ENCODE measurements around the gene RBL2. TPM values are rescaled to one million over a fixed set of nuclear protein-coding genes. Genes with fewer than 3 reads are reported as not detected.

Gene RBL2
- total RNA-seq, 1 experiment from 2014 or later: 43.5 TPM

DNA sequence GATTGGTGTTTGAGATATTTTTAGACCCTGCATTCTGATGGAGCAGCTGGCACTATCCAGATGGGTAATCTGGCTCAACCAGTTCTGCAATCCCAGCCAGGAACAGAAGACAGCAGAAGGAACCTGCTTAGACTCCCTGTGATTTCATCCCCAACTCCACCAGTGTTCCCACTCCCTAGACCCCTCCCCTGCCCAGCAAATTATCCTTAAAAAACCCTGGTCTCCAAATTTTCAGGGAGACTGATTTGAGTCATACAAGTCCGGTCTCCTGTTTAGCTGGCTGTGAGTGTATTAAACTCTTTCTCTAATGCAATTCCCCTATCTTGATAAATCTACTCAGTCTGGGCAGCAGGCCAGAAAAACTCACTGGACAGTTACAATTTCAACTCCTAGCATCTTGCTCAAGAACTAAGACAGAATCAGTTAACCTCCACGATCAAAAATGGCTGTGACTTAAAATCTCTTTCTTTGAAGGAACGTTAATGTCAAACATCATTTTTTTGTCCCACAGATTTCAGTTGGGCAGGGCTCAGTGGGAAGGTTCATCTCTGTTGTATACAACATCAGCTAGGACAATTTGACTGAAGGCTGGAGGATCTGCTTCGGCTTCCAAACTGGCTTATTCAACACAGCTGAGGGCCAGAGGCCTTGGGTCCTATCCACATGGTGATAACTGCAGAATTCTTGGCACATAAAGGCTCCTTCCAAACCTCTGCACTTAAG, 4.9 kb upstream of the RBL2 start:
- H3K4me3 ChIP-seq: no peak overlapping the region
- H3K27me3 ChIP-seq (replicated peaks): no peaks in the 10 kb centered on the region; the same call in 1 of the 2 replicates
- H3K4me1 ChIP-seq (replicated peaks): no peaks in the 10 kb centered on the region; the same call in 1 of the 2 replicates
- no peak overlapping the region for H3K27ac ChIP-seq
- peaks cover 1% of the 10 kb centered on the region for H3K36me3 ChIP-seq
- no peak for DNase-seq (ENCODE audit: low read depth in 1 of 2, low spot score in 2 of 2)
- H3K9me3 ChIP-seq (replicated peaks): peaks cover 4% of the 10 kb centered on the region; the same call in 1 of the 2 replicates

- peaks cover 4% of the 10 kb centered on the region for H3K36me3 ChIP-seq
- peaks cover 4% of the 10 kb centered on the region; the same call in 1 of the 2 replicates for H3K9me3 ChIP-seq (replicated peaks)
- no peaks in the 10 kb centered on the region for H3K27me3 ChIP-seq (replicated peaks)
- H3K4me1 ChIP-seq (replicated peaks): no peaks in the 10 kb centered on the region; the same call in 1 of the 2 replicates
- no peak overlapping the region for H3K4me3 ChIP-seq
- no peak for DNase-seq (ENCODE audit: low read depth in 1 of 2, low spot score in 2 of 2)
- H3K27ac ChIP-seq: no peak overlapping the region
Measured at GRCh38 chr16:53430363-53430762, 3.9 kb upstream of the RBL2 start.

- peaks cover 4% of the 10 kb centered on the region for H3K36me3 ChIP-seq
- DNase-seq (ENCODE audit: low read depth in 1 of 2, low spot score in 2 of 2): no peak
- H3K27me3 ChIP-seq (replicated peaks): no peaks in the 10 kb centered on the region
- H3K27ac ChIP-seq: no peak overlapping the region
- no peaks in the 10 kb centered on the region for H3K9me3 ChIP-seq (replicated peaks)
- no peak overlapping the region for H3K4me3 ChIP-seq
- H3K4me1 ChIP-seq (replicated peaks): peaks cover 4% of the 10 kb centered on the region
Measured at GRCh38 chr16:53433509-53433908, 762 bp upstream of the RBL2 start.

DNA sequence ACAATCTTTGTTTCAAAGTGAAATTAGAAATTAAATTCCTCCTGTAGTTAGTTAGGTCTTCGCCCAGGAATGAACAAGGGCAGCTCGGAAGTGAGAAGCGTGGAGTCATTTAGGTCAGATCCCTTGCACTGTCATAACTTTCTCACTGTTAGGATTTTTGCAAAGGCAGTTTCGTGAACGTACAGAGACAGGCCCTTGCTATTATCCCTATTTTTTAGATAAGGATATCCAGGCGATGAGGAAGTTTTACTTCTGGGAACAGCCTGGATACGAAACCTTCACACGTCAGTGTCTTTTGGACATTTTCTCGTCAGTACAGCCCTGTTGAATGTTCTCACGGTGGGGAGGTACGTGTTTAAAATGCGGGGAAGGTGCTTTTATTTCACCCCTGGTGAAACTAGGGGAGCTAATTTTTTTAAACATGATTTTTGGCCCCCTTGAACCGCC, 318 bp upstream of the RBL2 start:
- Histone ChIP-seq H3K4me3 (peak overlapping the region; percentile 95), H3K27ac (peak overlapping the region; percentile 52), H3K4me1 (replicated peaks) (peaks cover 4% of the 10 kb centered on the region), H3K9me3 (replicated peaks) (no peaks in the 10 kb centered on the region), H3K27me3 (replicated peaks) (no peaks in the 10 kb centered on the region), H3K36me3 (peaks cover 4% of the 10 kb centered on the region)
- DNase-seq (ENCODE audit: low read depth in 1 of 2, low spot score in 2 of 2): no peak

DNA sequence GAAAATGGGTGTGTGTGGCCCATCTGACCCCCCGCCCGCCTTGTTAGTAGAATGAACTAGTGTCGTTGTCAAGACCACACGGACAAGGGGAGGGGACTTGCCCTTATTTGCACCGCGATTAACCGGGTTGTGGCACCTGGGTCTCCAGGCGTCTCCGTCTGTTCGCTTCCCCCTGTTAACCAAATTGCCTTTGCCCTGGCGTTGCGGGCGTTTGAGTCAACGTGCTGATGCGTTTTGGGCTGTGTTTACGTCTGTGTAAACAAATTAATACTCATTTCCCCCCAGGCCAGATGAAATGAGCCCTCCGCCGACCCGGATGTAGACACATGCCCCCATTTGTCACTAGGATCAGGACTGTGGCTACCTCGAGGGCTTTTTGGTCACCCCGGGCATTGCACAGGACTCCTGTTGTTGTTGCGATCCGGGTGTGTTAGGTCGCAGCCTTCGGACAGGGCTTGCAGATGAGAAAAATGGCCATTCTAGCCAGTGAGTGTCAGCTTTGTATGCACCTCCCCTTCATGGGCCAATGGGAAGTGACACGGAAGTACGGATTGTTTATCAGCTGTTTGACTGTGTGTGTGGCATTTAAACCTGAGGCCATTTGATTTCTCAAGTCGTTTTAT, 906 bp downstream of the RBL2 start:
- Histone ChIP-seq H3K27ac (peak overlapping the region; percentile 52), H3K9me3 (replicated peaks) (no peaks in the 10 kb centered on the region), H3K27me3 (replicated peaks) (no peaks in the 10 kb centered on the region), H3K4me3 (peak overlapping the region; percentile 95), H3K4me1 (replicated peaks) (peaks cover 4% of the 10 kb centered on the region), H3K36me3 (peaks cover 7% of the 10 kb centered on the region)
- DNase-seq (ENCODE audit: low read depth in 1 of 2, low spot score in 2 of 2): peak; percentile 73 to 79

DNA sequence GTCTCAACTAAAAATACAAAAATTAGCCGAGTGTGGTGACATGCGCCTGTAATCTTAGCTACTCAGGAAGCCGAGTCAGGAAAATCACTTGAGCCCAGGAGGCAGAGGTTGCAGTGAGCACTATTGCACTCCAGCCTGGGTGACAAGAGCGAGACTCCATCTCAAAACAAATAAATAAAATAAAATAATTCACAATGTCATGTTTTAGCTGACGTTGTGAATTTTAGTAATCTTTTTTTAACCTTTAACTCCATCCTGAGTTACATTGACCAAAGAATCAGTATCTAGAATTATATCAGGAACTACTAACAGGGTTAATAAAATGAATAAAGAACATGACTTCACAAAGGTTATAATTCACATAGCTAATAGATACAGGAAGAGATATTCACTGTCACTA, 5.9 kb downstream of the RBL2 start:
- no peak for DNase-seq (ENCODE audit: low read depth in 1 of 2, low spot score in 2 of 2)
- peaks cover 14% of the 10 kb centered on the region; the same call in 1 of the 2 replicates for H3K36me3 ChIP-seq
- no peak overlapping the region for H3K27ac ChIP-seq
- no peak overlapping the region for H3K4me3 ChIP-seq
- H3K27me3 ChIP-seq (replicated peaks): no peaks in the 10 kb centered on the region
- peaks cover 4% of the 10 kb centered on the region for H3K4me1 ChIP-seq (replicated peaks)
- H3K9me3 ChIP-seq (replicated peaks): no peaks in the 10 kb centered on the region

- Histone ChIP-seq H3K4me1 (replicated peaks) (no peaks in the 10 kb centered on the region), H3K27ac (no peak overlapping the region), H3K27me3 (replicated peaks) (no peaks in the 10 kb centered on the region), H3K9me3 (replicated peaks) (no peaks in the 10 kb centered on the region), H3K4me3 (no peak overlapping the region), H3K36me3 (peaks cover 13% of the 10 kb centered on the region)
- DNase-seq (ENCODE audit: low read depth in 1 of 2, low spot score in 2 of 2): no peak
Measured at GRCh38 chr16:53445534-53445933, 11.3 kb downstream of the RBL2 start.

DNA sequence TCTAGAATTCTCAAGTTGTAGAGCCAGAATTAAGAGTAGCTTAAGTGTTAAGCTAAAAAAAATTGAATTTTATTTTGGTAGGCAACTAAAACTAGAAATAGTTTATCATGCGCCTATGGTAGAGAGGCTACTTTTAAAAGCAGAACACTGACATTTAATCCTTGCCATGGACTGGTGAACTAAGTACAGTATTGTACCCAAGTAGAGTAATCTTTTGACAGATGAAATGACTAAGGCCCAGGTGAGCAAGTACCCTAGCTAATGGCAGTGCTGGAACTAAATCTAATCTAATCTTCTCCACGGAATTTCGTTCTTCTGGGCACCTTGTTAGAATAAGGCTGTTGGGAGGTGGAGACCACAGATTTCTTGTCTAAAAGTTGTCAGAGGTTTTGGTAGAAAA, 11.8 kb downstream of the RBL2 start:
- Histone ChIP-seq H3K4me3 (no peak overlapping the region), H3K9me3 (replicated peaks) (no peaks in the 10 kb centered on the region), H3K27me3 (replicated peaks) (no peaks in the 10 kb centered on the region), H3K27ac (no peak overlapping the region), H3K36me3 (peaks cover 12% of the 10 kb centered on the region), H3K4me1 (replicated peaks) (no peaks in the 10 kb centered on the region)
- DNase-seq (ENCODE audit: low read depth in 1 of 2, low spot score in 2 of 2): no peak

GRCh38 chr16:53449816-53450517, 15.7 kb downstream of the RBL2 start:
- no peaks in the 10 kb centered on the region for H3K4me1 ChIP-seq (replicated peaks)
- no peak overlapping the region for H3K27ac ChIP-seq
- no peak for DNase-seq (ENCODE audit: low read depth in 1 of 2, low spot score in 2 of 2)
- no peak overlapping the region for H3K4me3 ChIP-seq
- no peaks in the 10 kb centered on the region for H3K27me3 ChIP-seq (replicated peaks)
- no peaks in the 10 kb centered on the region for H3K9me3 ChIP-seq (replicated peaks)
- H3K36me3 ChIP-seq: peaks cover 10% of the 10 kb centered on the region

- Histone ChIP-seq H3K4me3 (no peak overlapping the region), H3K9me3 (replicated peaks) (no peaks in the 10 kb centered on the region), H3K27ac (no peak overlapping the region), H3K36me3 (peaks cover 10% of the 10 kb centered on the region), H3K4me1 (replicated peaks) (no peaks in the 10 kb centered on the region), H3K27me3 (replicated peaks) (no peaks in the 10 kb centered on the region)
- DNase-seq (ENCODE audit: low read depth in 1 of 2, low spot score in 2 of 2): no peak
Measured at GRCh38 chr16:53453928-53454327, 19.7 kb downstream of the RBL2 start.

GRCh38 chr16:53456625-53457024, 22.4 kb downstream of the RBL2 start:
- no peak for DNase-seq (ENCODE audit: low read depth in 1 of 2, low spot score in 2 of 2)
- H3K36me3 ChIP-seq: peaks cover 22% of the 10 kb centered on the region
- H3K4me3 ChIP-seq: no peak overlapping the region

GRCh38 chr16:53457670-53458069, 23.4 kb downstream of the RBL2 start:
- DNase-seq (ENCODE audit: low read depth in 1 of 2, low spot score in 2 of 2): no peak

More at GRCh38 chr16:53456625-53457024, 22.4 kb downstream of the RBL2 start:
- Histone ChIP-seq H3K9me3 (replicated peaks) (no peaks in the 10 kb centered on the region), H3K27me3 (replicated peaks) (no peaks in the 10 kb centered on the region), H3K27ac (no peak overlapping the region), H3K4me1 (replicated peaks) (no peaks in the 10 kb centered on the region)

GRCh38 chr16:53458635-53459034, 24.4 kb downstream of the RBL2 start:
- H3K27me3 ChIP-seq (replicated peaks): no peaks in the 10 kb centered on the region
- H3K9me3 ChIP-seq (replicated peaks): no peaks in the 10 kb centered on the region
- H3K36me3 ChIP-seq: peaks cover 27% of the 10 kb centered on the region
- DNase-seq (ENCODE audit: low read depth in 1 of 2, low spot score in 2 of 2): no peak
- H3K4me1 ChIP-seq (replicated peaks): no peaks in the 10 kb centered on the region
- H3K4me3 ChIP-seq: no peak overlapping the region
- H3K27ac ChIP-seq: no peak overlapping the region

More at GRCh38 chr16:53457670-53458069, 23.4 kb downstream of the RBL2 start:
- Histone ChIP-seq H3K27me3 (replicated peaks) (no peaks in the 10 kb centered on the region), H3K9me3 (replicated peaks) (no peaks in the 10 kb centered on the region), H3K4me1 (replicated peaks) (no peaks in the 10 kb centered on the region), H3K4me3 (no peak overlapping the region), H3K27ac (no peak overlapping the region), H3K36me3 (peaks cover 26% of the 10 kb centered on the region)
